NCI-H1930 (cell line): Measurements from ENCODE around the gene RANBP10.
"Not testable (repeated sequence)": the region's sequence is repeated elsewhere in the genome, so short reads cannot be mapped to it uniquely, and the experiment has no call there.

ENCODE experiments used
- DNase-seq, 2 experiments: peaks; one replicate each; lab custom pipeline; 2025; lab: John Stamatoyannopoulos, UW

The RANBP10 gene

DNA sequence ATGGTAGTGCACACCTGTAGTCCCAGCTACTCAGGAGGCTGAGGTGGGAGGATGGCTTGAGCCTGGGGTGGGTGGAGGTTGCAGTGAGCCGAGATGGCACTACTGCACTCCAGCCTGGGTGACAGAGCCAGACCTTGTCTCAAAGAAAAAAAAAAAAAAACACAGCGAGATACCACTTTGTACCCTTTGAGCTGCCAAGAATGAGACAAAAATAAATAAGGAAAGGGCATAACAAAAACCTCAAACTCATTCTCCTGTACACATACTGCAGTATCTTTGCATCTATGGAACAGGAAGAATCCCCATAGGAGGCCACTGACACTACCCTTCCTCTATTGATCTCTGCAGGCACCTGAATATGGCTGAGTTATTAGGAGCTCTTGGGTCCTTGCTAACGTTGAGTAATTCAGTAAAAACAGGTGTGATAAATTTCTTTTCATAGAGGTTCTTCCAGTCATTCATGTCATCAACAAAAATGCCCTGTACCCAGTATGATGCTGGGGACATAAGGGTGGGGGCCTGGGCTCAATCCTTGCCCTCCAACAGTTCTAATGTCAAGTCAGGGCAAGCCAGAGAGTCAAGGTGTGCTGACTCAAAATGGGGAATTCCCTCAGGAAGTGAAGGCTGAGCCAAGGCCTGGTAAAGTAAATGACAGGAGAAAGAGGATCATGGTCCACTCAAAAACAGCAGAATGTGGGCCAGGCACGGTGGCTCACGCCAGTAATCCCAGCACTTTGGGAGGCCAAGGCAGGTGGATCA is 26.9 kb downstream of the RANBP10 start:
- DNase-seq = no peak

DNA sequence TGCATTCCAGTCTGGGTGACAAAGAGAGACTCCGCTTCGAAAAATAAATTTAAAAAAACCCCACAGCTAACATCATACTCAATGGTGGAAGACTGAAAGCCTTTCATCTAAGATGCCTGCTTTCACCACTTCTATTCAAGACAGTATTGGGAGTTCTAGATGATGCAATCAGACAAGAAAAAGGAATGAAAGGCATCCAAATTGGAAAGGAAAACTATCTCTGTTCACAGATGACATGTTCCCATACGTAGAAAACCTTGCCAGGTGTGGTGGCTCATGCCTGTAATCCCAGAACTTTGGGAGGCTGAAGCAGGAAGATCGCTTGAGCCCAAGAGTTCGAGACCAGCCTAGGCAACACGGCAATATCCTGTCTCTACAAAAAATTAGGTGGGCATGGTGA is 31.1 kb downstream of the RANBP10 start:
- no peak for DNase-seq

DNA sequence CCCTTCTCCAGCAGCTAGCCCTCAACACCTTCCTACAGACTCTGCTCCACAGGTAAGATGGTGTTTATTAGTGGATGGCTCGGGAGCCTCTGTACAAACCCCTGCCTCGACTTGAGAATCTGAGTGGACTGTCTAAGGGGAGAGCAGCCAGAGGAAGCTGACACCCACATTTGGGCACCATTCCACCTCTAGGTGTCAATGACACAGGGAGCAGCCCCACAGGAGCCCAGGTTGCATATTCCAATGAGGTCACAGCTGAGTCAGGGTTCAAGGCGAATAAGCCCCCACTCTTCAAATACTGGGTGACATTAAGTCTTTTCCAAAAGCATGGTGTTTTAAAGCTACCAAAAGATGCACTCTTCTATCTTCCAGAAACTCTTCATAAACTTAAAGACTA is 31.9 kb downstream of the RANBP10 start:
- no peak for DNase-seq

DNA sequence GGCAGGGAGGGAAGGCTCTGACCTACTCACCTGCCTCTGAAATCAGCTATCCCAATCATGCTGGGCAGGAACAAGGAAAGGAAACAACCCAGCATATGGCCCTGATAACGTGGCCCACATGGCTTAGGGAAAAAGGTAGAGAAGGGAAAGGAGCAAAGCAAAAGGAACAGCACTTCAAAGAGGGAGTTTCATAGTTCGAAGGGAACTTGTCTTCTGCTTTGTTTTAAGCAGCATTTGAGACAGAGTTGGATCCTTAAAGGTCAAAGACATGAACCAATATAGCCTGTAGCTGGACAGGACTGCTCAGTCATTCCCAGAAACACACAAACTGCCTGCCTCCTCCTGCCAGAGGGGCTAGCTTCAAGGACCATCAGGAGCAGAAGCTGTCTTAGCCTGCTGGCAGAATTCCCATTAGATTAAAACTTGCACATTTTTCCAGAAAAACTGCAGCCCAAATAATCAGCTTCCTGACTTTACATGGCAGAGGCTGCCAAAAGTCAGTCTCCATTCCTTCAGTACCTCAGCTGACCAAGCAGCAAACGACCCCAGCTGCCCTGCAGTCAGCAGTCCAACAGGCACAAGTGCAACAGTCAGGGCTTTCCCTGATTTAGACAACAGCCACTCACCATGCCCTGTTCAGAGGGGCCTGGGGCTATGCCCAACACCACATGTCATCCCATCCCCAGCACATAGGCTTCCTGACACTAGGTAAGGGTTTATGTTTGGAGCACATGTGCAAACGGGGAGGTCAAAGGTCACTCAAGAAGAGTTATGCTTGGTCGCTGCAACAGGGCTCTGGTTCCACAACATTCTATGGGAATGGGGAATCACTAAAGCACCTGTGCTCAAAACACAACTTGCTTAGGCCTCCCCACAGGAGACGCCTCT is 32.5 kb downstream of the RANBP10 start:
- no peak for DNase-seq

DNA sequence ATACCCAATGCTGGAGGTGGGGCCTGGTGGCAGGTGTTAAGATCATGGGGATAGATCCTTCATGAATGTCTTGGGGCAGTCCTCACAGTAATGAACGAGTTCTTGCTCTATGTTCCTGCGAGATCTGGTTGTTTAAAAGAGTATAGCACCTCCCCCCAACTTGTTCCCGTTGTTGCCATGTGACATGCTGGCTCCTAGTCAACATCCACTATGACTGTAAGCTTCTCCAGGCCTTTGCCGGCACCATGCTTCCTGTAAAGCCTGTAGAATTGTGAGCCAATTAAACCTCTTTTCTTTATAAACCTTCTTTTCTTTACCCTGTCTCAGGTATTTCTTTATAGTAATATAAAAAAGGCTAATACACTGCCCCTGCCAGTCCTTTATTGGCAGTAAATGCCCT is 33.3 kb downstream of the RANBP10 start:
- DNase-seq = no peak

DNA sequence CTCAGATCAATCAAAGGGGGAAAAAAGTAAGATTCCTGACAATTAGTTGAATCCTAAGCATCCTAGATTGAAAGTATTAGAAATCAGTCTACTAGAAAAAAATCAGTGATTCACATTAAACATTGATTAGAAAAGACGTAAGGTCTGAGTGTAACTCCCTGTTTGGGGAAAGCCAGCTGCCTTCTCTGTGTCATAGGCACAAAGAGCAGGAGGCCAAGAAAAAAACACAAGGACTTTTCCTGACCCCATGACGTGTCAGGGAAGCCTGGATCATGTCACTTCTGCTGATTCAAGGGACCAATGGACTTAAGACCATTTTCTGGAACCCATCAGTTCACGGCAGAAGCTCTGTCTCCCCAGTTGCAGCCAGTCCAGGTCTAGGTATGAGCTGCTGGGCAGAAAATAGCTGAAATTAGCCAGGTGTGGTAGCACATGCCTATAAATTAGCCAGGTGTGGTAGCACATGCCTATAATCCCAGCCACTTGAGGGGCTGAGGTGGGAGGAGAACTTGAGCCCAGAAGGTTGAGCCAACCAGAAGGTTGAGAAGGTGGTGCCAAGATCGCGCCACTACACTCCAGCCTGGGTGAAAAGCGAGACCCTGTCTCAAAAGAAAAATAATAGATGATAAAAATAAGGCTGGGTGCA is 35.9 kb downstream of the RANBP10 start:
- DNase-seq = no peak

DNA sequence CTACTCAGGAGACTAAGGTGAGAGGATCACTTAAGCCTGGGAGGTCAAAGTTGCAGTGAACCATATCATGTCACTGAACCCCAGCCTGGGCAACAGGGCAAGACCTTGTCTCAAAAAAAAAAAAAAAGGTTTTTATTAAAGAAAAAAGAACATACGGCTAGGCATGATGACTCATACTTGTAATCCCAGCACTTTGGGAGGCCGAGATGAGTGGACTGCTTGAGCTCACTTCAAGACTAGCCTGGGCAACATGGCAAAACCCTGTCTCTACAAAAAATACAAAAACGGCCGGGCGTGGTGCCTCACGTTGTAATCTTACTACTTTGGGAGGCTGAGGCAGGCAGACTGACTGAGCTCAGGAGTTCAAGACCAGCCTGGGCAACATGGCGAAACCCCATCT is 38.4 kb downstream of the RANBP10 start:
- no peak for DNase-seq

DNA sequence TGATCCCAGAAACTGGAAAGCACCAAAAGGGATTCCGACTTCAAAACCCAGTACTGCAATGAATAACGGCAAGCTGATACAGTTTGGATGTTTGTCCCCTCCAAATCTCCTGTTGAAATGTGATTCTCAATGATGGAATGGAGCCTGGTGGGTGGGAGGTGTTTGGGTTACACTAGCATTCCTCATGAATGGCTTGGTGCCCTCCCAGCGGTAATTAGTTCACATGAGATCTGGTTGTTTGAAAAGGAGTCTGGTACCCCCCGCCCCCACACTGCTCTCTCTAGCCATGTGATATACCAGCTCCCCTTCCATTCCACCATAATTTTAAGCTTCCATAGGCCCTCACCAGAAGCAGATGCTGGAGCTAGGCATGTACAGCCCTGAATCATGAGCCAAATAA is 40.1 kb downstream of the RANBP10 start:
- no peak for DNase-seq

DNA sequence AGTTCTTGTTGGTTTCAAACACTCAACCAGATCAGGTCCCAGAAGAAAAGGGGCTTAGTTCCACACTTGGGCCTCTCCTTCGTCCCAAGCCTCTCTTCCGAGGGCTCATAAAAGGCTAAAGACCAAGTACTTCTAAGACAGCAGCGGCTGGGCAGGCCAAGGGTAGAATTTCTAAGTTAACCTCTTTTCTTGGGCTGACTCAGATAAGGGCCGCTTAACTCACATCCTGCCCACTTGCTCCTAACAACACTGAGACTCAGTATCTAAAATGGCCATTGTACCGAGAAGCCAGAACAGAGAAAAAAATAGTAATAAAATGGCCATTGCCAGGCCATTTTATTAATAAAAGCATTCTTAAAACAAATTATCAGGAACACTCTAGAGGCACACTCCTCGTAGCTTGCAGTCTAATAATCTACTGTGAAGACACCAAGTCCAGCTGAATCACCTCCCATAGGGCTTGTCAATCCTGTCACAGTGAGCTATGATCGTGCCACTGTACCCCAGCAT is 42.1 kb downstream of the RANBP10 start:
- DNase-seq = no peak

DNA sequence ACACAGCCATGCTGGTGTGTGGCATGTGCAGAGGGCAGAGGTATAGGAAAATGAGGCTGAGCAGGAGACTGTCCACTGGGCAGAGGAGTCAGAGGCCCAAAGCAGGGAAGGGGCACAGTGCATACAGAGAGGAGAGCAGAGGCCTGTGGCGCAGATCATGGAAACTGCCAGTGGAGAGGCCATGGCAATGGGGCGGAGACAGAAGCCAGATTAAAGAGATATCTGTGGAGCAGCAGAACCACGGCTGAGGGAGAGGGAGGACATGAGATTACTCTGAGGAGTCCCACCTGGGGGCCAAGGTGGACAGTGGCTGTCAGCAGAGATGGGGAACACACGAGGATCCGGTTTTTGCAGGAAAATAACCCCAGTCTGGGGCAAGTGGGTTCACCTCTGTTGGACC is 43.3 kb downstream of the RANBP10 start:
- no peak for DNase-seq

DNA sequence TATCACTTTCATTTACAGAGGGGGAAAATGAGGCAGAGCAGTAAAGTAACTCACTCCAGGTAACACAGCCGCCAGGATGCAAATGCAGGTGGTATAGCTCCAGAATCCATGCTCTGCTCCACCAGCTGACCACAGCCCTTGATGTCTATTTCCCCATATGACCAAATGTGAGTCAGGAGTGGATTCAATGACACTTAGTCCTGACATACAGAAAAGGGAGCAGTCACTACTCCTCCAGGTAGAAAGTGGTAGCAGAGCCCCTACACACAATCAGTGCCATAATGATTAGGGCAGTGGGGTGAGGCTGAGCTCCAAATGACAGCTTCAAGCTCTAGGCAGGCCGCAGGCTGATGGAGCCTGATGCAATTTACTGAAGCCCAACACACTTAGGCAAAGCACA is 44.0 kb downstream of the RANBP10 start:
- DNase-seq = no peak

DNA sequence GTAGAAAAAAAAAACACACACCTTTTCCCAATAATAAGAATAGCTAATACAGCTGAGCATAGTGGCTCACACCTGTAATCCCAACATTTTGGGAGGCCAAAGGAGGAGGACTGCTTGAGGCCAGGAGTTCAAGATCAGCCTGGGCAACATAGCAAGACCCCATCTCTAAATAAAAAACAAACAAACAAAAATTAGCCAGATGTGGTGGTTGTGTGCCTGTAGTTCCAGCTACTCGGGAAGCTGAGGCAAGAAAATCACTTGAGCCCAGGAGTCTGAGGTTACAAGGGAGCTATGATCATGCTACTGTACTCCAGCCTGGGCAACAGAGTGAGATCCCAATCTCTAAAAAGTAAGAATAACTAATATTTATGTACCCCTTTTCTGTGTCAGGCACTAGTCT is 44.4 kb downstream of the RANBP10 start:
- no peak for DNase-seq

DNA sequence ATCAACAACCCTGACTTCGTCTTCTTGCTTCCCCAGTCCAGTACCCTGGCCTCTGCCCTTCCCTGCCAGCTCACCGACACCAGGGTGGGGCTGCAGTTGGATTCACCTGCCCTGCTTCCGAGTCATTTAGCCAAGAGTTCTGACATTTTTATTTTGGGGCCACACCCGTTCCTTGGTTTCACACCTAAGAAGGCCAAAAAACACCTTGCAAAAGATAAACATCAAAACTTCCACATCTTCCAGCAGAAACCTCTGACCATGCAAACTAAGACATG is 45.5 kb downstream of the RANBP10 start:
- no peak for DNase-seq

DNA sequence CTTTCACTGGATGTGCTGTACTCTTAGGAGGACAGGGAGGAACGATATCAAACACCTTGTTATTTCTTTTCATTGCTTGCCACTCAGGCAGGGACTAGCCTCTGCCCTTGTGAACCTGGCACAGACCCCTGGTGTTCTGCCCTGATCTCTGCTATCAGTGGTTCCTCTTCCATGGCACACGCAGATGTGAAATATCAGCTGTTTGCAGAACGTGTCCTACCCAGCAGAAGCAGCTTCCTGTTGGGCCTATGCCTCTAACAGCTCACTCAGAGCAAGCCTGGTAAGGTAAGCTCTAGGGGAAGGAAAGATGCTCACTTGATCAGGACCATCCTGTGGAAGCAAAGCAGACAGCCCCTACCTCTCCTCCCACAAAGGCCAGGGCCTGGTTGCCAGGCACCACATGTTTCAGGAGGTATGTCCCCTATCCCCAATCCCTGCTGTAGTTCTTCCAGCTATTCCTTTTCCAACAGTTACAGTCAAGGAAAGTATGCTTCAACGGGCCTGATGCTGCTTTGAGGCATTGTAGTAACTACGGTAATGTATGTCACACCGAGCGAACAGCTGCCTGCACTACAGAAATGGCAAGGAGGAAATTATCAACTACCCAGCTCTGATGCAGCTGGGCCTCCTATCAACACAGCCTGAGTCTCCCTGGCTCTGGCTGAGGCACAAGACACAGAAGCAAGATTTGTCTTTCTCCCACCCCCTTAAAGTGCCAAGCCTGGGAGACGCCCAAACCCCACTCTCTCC is 46.0 kb downstream of the RANBP10 start:
- no peak for DNase-seq

DNA sequence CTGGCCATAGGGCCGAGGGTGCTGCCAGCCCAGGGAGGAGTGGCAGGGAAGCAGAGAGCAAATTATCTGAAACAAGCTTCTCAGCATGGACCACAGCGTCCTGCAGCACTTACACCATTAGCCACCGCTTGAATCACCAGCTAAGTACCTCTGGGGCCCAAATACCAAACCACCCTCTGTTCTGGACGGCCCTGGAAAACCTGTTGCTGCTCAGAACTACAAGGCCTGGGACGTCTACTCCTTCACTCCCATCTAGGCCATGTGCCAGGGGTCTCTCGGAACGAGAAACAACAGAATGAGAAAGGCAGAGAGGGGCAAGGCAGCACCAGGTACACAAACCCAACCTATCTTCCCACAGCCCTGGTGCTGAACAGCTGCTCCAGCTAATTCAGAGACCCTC is 47.4 kb downstream of the RANBP10 start:
- no peak for DNase-seq

DNA sequence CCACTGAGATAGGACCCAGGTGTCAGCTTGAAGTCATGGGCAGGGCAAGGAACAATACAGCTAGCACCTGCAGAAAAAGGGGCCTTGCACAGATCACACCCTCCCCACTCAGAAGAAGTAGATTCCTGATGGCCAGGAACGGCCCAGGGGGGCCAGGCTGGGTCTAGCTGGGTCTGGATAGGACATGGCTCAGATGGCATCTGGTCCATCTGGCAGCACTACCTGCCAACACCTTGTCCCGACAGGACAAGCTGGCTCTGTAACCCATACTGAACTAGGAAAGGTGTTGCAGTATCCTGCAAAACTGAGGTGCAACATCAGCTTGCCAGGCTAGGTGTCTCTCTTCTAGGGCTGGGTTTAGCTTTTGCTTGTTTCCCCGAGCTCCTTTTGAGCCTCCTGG is 48.4 kb downstream of the RANBP10 start:
- no peak for DNase-seq

DNA sequence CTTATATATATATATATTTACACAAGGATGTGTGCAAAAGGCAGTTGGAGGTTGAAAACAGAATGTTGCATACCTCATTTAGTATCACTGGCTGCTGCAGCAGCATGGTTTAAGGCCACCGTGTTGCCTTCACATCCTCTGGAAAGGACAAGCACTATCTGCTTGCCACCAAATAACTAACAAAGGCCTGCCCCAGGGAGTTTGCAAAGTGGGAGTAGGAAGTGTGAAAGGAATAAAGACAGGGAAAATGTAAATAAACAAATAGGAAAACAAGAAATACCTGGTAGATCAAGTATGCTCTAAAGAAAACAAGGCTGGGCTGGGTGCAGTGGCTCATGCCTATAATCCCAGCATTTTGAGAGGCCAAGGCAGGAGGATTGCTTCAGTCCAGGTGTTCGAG is 53.7 kb downstream of the RANBP10 start:
- no peak for DNase-seq

DNA sequence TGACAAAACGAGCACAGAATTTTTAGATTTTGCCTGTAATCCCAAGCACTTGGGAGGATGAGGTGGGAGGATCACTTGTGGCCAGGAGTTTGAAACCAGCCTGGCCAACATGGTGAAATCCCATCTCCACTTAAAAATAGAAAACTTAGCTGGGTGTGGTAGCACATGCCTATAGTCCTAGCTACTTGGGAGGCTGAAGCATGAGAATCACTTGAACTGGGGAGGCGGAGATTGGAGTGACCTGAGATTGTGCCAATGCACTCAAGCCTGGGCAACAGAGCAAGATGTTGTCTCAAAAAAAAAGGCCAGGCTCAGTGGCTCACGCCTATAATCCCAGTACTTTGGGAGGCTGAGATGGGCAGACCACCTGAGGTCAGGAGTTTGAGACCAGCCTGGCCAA is 55.0 kb downstream of the RANBP10 start:
- not testable (repeated sequence) for DNase-seq

DNA sequence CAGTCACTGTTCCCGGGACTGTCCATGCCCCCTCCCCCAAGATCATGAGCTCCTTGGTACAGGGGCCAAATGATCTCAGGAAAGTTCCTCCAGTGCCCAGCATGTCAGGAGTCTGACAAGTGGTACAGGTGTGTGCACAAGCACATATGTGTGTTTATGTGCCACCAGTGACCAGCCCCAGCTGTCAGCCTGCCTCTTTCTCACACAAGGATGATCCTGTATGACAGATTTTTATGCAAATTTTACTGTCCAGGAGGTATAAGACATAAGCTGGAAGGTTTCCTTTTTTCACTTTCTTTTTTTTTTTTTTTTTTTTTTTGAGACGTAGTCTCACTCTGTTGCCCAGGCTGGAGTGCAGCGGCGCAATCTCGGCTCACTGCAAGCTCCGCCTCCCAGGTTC is 55.9 kb downstream of the RANBP10 start:
- DNase-seq = no peak

DNA sequence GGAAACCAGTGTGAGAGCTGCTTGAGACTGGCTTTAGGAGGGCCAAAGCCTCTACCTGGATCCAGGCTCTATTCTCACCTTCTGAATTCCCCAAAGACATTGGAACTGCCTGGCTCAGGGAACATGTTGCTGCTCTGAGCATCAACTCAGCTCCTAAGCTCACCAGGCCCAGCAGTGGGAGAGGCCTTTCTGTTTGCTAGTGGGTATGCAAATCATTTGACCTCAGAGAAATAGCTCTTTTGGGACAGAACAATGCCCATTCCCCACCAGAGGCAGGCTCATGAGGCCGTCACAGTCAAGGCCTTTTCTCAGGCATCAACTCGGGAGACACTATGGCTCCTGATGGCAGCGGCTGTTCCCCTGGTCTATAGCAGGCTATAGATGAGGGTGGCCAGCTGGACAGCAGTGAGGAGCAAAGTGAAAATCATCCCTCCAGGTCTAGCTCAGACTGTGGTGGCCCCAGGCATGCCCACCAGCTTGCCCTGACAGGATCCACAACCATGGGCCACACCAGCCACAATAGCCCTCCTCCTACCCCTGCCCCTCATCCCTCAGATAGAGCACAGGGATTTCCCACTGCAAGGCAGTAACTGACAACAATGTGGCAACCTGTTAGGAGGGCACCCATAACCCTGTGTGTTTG is 56.8 kb downstream of the RANBP10 start:
- no peak for DNase-seq

DNA sequence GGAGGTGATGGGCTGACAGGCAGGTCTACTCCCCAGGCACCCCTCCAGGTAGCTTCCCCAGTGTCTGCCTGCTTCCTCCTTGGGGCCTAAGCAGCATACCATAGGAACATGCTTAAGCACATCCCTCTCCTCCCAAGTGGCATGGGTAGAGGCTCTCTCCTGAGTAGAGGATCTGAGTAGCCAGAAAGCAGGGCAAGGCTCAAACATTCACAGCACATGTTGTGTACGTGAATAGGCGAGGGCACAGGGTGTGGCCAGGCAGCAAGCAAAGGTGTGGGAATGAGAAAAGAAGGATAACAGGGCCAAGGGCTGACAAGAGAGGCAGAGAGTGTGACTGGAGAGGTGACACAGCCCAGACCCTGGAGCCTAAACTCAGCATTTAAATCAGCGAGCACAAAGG is 57.5 kb downstream of the RANBP10 start:
- no peak for DNase-seq

DNA sequence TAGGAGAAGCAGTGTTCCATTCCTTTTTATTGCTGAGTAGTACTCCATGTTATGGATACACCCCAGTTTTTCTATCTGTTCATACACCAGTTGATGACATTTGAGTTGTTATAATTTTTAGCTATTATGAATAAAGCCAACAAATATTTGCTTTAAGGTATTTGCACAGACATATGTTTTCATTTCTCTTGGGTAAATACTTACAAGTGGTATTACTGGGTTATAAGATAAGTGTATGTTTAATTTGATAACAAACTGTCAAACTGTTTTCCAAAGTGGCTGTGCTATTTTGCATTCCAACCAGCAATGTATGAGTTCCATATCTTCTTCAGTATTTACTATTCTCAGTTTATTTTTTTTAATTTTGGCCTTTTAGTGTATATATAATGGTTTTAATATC is 59.5 kb downstream of the RANBP10 start:
- no peak for DNase-seq
